CD4-positive, alpha-beta T cell (primary cell): Measurements from ENCODE around the gene MYPOP. TPM values are rescaled to one million over a fixed set of nuclear protein-coding genes. Genes with fewer than 3 reads are reported as not detected.

Experiments used
- ATAC-seq: fragments of 200-7000 bp; cut with Tn5 transposase; one replicate; pipeline ENCODE4 v1.10.0; 2022; ENCODE audit warnings: mild to moderate bottlenecking; ENCODE audit not compliant: poor library complexity
- CTCF ChIA-PET: fragments of 350-600 bp; sonication (Branson Sonifier 250); formaldehyde crosslinking; loops from one replicate; lab custom pipeline; 2021; ENCODE audit warnings: antibody characterized with exemption, inconsistent platforms; lab: Charles Lee
- POLR2A ChIA-PET: fragments of 350-600 bp; sonication (Branson Sonifier 250); formaldehyde crosslinking; loops from one replicate; lab custom pipeline; 2021; ENCODE audit warnings: antibody characterized with exemption, inconsistent platforms; lab: Charles Lee
- DNase-seq, 14 experiments: peaks; one replicate each; pipeline ENCODE4 v3.0.0-alpha.2; 2013 to 2020; ENCODE audit warnings: mixed read lengths in 2 of 14
- H3K27ac ChIP-seq, 2 donors: one replicate each; pipeline versions ENCODE4 v1.5.1 to v1.7.0; 2013; ENCODE audit warnings: low read length in 2 of 2, low read depth in 1 of 2, mild to moderate bottlenecking in 1 of 2
- H3K27me3 ChIP-seq, 2 experiments: 1 replicate in 1 of 2; 2 replicates in 1 of 2; pipeline versions ENCODE4 v1.6.1 to v1.7.0; 2013; ENCODE audit warnings: low read length in 2 of 2, control low read depth in 1 of 2, mild to moderate bottlenecking in 1 of 2, moderate library complexity in 1 of 2; ENCODE audit not compliant: insufficient read depth in 2 of 2, control insufficient read depth in 1 of 2
- H3K36me3 ChIP-seq: one replicate; pipeline ENCODE4 v1.6.1; 2013; ENCODE audit warnings: low read length, control low read depth; ENCODE audit not compliant: insufficient read depth
- H3K4me1 ChIP-seq: one replicate; pipeline ENCODE4 v1.6.1; 2013; ENCODE audit warnings: low read length, control low read depth; ENCODE audit not compliant: insufficient read depth
- H3K4me3 ChIP-seq: one replicate; pipeline ENCODE4 v1.5.1; 2013; ENCODE audit warnings: mild to moderate bottlenecking, low read length, moderate library complexity
- H3K9me3 ChIP-seq, 2 experiments: 1 replicate in 1 of 2; 2 replicates in 1 of 2; pipeline versions ENCODE4 v1.6.1 to v1.7.0; 2013; ENCODE audit warnings: low read length in 2 of 2, mild to moderate bottlenecking in 2 of 2, control low read depth in 1 of 2, moderate library complexity in 1 of 2; ENCODE audit not compliant: control insufficient read depth in 1 of 2, insufficient read depth in 1 of 2
- H3K27ac Mint-ChIP-seq: one replicate; pipeline ENCODE4 v1.8.0; 2020; ENCODE audit warnings: mixed read lengths
- H3K27me3 Mint-ChIP-seq: one replicate; pipeline ENCODE4 v1.8.0; 2021; ENCODE audit warnings: mixed read lengths
- H3K36me3 Mint-ChIP-seq: one replicate; pipeline ENCODE4 v1.8.0; 2021; ENCODE audit warnings: low read depth, mixed read lengths
- H3K4me1 Mint-ChIP-seq: one replicate; pipeline ENCODE4 v1.8.0; 2021; ENCODE audit warnings: low read depth, mixed read lengths
- H3K4me3 Mint-ChIP-seq: one replicate; pipeline ENCODE4 v1.8.0; 2020; ENCODE audit warnings: mild to moderate bottlenecking, mixed read lengths
- H3K9me3 Mint-ChIP-seq: one replicate; pipeline ENCODE4 v1.8.0; 2020; ENCODE audit warnings: mixed read lengths
- intact Hi-C, 2 experiments: fragments of 100-400 bp; cut with DNase I in 1 of 2; cut with micrococcal nuclease in 1 of 2; formaldehyde crosslinking; loops; one replicate each; pipeline versions ENCODE4 v1.15.1 to v1.9.0; 2023 to 2025; cut with DNase I, micrococcal nuclease
- total RNA-seq, 174 experiments: library from RNA in 2 of 174; stranded (reverse) in 2 of 174; gene quantifications; one replicate each; pipeline ENCODE4 v1.2.3 and lab custom pipeline; 2021 to 2026
- TF ChIP-seq, protein P1 (sequence below): fragments of 200-600 bp; IDR thresholded peaks from one replicate; pipeline ENCODE4 v1.8.0; 2022; ENCODE audit warnings: antibody characterized with exemption, mild to moderate bottlenecking

Gene MYPOP
- total RNA-seq, 2 experiments from 2014 or later: 4.1 to 4.7 TPM

DNA sequence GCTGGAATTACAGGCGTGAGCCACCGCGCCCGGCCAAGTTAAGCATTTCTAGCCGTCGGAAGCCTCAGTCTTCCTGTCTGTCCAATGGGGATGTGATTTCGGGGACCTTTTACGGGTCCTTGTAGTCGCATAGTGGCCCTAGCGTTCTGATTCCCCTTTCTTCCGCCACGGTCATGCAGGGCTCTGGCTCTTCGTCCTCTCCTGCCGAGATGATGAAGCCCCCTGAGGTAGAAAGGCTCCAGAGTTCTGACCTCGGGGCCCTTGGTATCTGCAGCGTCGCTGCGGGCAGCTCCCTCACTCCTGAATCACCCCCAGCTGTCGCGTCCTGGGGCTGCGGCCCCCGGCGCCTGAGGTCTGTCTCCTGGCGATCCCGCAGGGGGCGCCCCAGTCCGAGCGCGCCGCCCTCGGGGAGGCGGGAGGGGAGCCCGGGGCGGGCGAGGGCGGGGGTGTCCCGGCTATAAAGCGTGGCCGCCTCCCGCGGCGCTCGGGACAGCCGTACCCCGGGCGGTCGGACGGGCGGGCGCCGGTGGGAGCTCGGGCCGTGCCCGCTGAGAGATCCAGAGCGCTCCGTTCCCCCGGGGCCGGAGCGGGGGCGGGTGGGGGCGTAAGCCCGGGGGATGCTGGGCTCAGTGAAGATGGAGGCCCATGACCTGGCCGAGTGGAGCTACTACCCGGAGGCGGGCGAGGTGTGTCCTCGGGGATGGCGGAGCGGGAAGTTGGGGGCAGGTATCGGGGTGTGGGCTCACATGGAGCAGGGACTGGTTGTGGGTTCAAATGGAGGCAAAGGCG, 38.4 kb downstream of the MYPOP start, which contains the start of gene FOXA3:
Gene FOXA3, plus strand, starts transcription at position 487 of the 789 bp plus-strand sequence. Its CDS starts 131 bp downstream, at position 618.
- CTCF ChIA-PET: interaction anchor here (0.8 to 2.7 kb wide), 10 partner anchors 10 to 379 kb away, joined by 3 to 14 read pairs (median 6); partner anchors contain the start of genes IRF2BP1 and MYPOP
- Histone ChIP-seq H3K9me3 (peaks cover 0 to 4% of the 10 kb centered on the region in 2 experiments), H3K36me3 (peaks cover 13% of the 10 kb centered on the region), H3K4me1 (peaks cover 29% of the 10 kb centered on the region), H3K27me3 (peaks cover 9 to 13% of the 10 kb centered on the region in 2 experiments), H3K27ac (no peak within 1 kb of the TSS), H3K4me3 (peak within 1 kb of the TSS; percentile 80)
- H3K36me3 Mint-ChIP-seq: peaks cover 17% of the 10 kb centered on the region
- TF ChIP-seq, protein P1, sequence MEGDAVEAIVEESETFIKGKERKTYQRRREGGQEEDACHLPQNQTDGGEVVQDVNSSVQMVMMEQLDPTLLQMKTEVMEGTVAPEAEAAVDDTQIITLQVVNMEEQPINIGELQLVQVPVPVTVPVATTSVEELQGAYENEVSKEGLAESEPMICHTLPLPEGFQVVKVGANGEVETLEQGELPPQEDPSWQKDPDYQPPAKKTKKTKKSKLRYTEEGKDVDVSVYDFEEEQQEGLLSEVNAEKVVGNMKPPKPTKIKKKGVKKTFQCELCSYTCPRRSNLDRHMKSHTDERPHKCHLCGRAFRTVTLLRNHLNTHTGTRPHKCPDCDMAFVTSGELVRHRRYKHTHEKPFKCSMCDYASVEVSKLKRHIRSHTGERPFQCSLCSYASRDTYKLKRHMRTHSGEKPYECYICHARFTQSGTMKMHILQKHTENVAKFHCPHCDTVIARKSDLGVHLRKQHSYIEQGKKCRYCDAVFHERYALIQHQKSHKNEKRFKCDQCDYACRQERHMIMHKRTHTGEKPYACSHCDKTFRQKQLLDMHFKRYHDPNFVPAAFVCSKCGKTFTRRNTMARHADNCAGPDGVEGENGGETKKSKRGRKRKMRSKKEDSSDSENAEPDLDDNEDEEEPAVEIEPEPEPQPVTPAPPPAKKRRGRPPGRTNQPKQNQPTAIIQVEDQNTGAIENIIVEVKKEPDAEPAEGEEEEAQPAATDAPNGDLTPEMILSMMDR: peak; percentile 64
- peaks cover 29% of the 10 kb centered on the region for H3K27me3 Mint-ChIP-seq
- POLR2A ChIA-PET: interaction anchor here (0.5 to 2.4 kb wide), 16 partner anchors 22 to 1411 kb away, joined by 3 to 37 read pairs (median 4); partner anchors contain the start of genes CCDC61, INAFM1, IRF2BP1 and MYPOP
- no peaks in the 10 kb centered on the region for H3K9me3 Mint-ChIP-seq
- ATAC-seq (no peak), DNase-seq (peak in 12 of 14 experiments; percentile 27 to 83 (median 48))
- intact Hi-C loops: loop anchor here (1.0 to 10.0 kb wide), 9 partner anchors 18 to 909 kb away; partner anchors contain the start of genes IRF2BP1 (in 2 of the 2), CCDC61 (in 1 of the 2), CLPTM1 (in 1 of the 2) and DMWD (in 1 of the 2)
- peak within 1 kb of the TSS; percentile 83 for H3K27ac Mint-ChIP-seq
- peak within 1 kb of the TSS; percentile 99 for H3K4me3 Mint-ChIP-seq
- peaks cover 34% of the 10 kb centered on the region for H3K4me1 Mint-ChIP-seq

DNA sequence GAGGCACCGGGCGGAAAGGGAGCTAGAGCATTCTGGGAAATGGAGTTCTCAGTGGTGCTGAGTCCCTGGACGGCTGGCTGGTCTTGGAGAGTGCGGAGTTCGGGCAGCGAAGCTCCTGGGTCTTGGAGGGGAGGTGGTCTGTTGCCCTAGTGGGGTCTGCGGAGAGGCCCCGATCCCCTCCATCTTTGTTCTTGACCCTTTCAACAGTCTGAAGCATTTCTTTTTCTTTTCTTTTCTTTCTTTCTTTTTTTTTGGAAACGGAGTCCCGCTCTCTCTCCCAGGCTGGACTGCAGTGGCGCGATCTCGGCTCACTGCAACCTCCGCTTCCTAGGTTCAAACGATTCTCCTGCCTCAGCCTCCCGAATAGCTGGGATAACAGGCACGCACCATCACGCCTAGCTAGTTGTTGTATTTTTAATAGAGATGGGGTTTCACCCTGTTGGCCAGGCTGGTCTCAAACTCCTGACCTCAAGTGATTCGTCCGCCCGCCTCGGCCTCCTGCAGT, 39.0 kb downstream of the MYPOP start:
- peak overlapping the region; percentile 99 for H3K4me3 Mint-ChIP-seq
- H3K36me3 ChIP-seq: peaks cover 15% of the 10 kb centered on the region
- ChIA-PET POLR2A (interaction anchor here (0.6 to 2.4 kb wide), 15 partner anchors 22 to 1412 kb away, joined by 3 to 37 read pairs (median 4); partner anchors contain the start of genes CCDC61, INAFM1, IRF2BP1 and MYPOP), CTCF (interaction anchor here (0.8 to 2.7 kb wide), 10 partner anchors 10 to 378 kb away, joined by 3 to 14 read pairs (median 6); partner anchors contain the start of genes IRF2BP1 and MYPOP)
- peaks cover 29% of the 10 kb centered on the region for H3K27me3 Mint-ChIP-seq
- TF ChIP-seq, protein P1: no peak
- peaks cover 29% of the 10 kb centered on the region for H3K4me1 ChIP-seq
- peaks cover 9 to 13% of the 10 kb centered on the region in 2 experiments for H3K27me3 ChIP-seq
- intact Hi-C loops: loop anchor here (1.0 to 10.0 kb wide), 8 partner anchors 23 to 909 kb away; partner anchors contain the start of genes IRF2BP1 (in 2 of the 2), CCDC61 (in 1 of the 2), CLPTM1 (in 1 of the 2) and DMWD (in 1 of the 2)
- H3K9me3 ChIP-seq: peaks cover 0 to 4% of the 10 kb centered on the region in 2 experiments
- peaks cover 34% of the 10 kb centered on the region for H3K4me1 Mint-ChIP-seq
- ATAC-seq: no peak
- H3K27ac ChIP-seq: no peak overlapping the region
- peak overlapping the region; percentile 83 for H3K27ac Mint-ChIP-seq
- peaks cover 23% of the 10 kb centered on the region for H3K36me3 Mint-ChIP-seq
- H3K9me3 Mint-ChIP-seq: no peaks in the 10 kb centered on the region
- no peak for DNase-seq
- H3K4me3 ChIP-seq: peak overlapping the region; percentile 80
